Measurements from ENCODE around the gene PLCG2. TPM values are rescaled to one million over a fixed set of nuclear protein-coding genes. Genes with fewer than 3 reads are reported as not detected.
A peak's percentile ranks its signal among the peaks of the same experiment; 100 is the strongest.
"Not testable (repeated sequence)": the region's sequence is repeated elsewhere in the genome, so short reads cannot be mapped to it uniquely, and the experiment has no call there.

PLCG2 gene
- total RNA-seq, 1 donor from 2014 or later, result 7.1 TPM

- H3K4me1 Mint-ChIP-seq (ENCODE audit: low read depth), result peaks cover 12% of the 10 kb centered on the region
- H3K4me3 Mint-ChIP-seq (ENCODE audit: low read depth), result no peak overlapping the region
- intact Hi-C loops (cut with micrococcal nuclease), result no loop called here
- DNase-seq (ENCODE audit: low spot score), result no peak
- peaks cover 30% of the 10 kb centered on the region for H3K36me3 Mint-ChIP-seq (ENCODE audit: low read depth)
- peaks cover 30% of the 10 kb centered on the region for H3K9me3 Mint-ChIP-seq
- H3K27ac Mint-ChIP-seq, result no peak overlapping the region
- H3K27me3 Mint-ChIP-seq (ENCODE audit: low read depth), result peaks cover 13% of the 10 kb centered on the region
Observed at GRCh38 chr16:82008957-82009592, 230.0 kb downstream of the PLCG2 start.

DNA sequence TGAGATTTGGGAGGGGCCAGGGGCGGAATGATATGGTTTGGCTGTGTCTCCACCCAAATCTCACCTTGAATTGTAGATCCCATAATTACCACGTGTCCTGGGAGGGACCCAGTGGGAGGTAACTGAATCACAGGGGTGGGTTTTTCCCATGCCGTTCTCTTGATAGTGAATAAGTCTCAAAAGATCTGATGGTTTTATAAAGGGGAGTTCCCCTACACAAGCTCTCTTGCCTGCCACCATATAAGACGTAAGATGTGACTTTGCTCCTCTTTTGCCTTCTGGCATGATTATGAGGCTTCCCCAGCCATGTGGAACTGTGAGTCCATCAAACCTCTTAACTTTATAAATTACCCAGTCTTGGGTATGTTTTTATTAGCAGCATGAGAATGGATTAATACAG, 230.7 kb downstream of the PLCG2 start:
- H3K9me3 Mint-ChIP-seq, result peaks cover 30% of the 10 kb centered on the region
- DNase-seq (ENCODE audit: low spot score); H3K4me3 Mint-ChIP-seq (ENCODE audit: low read depth); H3K27ac Mint-ChIP-seq; intact Hi-C loops (cut with micrococcal nuclease): not testable (repeated sequence)
- H3K4me1 Mint-ChIP-seq (ENCODE audit: low read depth), result peaks cover 12% of the 10 kb centered on the region
- peaks cover 13% of the 10 kb centered on the region for H3K27me3 Mint-ChIP-seq (ENCODE audit: low read depth)
- peaks cover 30% of the 10 kb centered on the region for H3K36me3 Mint-ChIP-seq (ENCODE audit: low read depth)

DNA sequence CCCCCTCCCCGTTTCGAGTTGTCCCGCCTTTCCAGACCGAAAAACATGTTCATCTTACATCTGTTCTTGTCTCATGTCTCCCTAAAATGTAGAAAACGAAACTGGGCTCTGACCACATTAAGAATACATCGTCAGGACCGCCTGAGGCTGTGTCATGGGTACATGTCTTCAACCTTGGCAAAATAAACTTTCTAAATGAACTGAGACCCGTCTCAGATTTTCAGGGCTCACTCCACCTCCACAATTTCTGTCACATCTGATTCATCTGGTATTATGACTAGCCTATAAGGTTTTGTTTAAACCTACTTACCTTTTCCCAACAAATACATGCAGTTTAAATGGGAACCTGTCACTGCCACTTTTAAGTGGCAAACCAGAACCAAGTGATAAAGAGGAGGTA, 231.6 kb downstream of the PLCG2 start:
- H3K27ac Mint-ChIP-seq, result peak overlapping the region; percentile 55
- intact Hi-C loops (cut with micrococcal nuclease), result no loop called here
- H3K9me3 Mint-ChIP-seq, result peaks cover 34% of the 10 kb centered on the region
- H3K27me3 Mint-ChIP-seq (ENCODE audit: low read depth), result peaks cover 13% of the 10 kb centered on the region
- H3K4me3 Mint-ChIP-seq (ENCODE audit: low read depth), result peak overlapping the region; percentile 82
- H3K36me3 Mint-ChIP-seq (ENCODE audit: low read depth), result peaks cover 30% of the 10 kb centered on the region
- H3K4me1 Mint-ChIP-seq (ENCODE audit: low read depth), result peaks cover 12% of the 10 kb centered on the region
- DNase-seq (ENCODE audit: low spot score), result no peak

DNA sequence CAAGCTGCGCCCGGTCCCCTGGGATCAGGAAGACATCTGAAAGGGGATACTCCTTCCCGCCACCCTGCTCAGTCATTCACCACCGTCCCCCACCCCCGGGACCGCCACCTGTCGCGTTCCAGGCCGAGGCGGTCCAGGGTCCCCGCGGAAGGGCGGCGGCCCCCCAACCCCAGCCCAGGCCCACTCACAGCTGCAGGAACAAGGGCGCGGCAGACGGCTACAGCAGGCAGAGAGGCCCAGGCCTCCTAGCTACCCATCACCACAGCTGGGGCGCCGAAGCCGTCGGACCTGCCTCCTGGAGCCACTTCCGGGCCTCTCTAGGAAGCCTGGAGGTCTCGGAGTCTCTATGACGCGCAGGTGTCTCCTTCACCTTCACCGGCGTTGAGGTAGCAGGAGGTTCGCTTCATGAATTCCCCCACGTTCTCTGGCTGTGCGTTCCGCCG, 232.1 kb downstream of the PLCG2 start, which contains the start of gene SDR42E1:
TSS of gene SDR42E1 (minus strand) at position 272 of the 443 bp plus-strand sequence. CDS start 10,612 bp downstream, outside the sequence.
- H3K27me3 Mint-ChIP-seq (ENCODE audit: low read depth), result peaks cover 13% of the 10 kb centered on the region
- DNase-seq (ENCODE audit: low spot score), result peak; percentile 43
- H3K27ac Mint-ChIP-seq, result peak within 1 kb of the TSS; percentile 55
- H3K4me1 Mint-ChIP-seq (ENCODE audit: low read depth), result peaks cover 12% of the 10 kb centered on the region
- peaks cover 34% of the 10 kb centered on the region for H3K9me3 Mint-ChIP-seq
- intact Hi-C loops (cut with micrococcal nuclease), result no loop called here
- H3K36me3 Mint-ChIP-seq (ENCODE audit: low read depth), result peaks cover 30% of the 10 kb centered on the region
- H3K4me3 Mint-ChIP-seq (ENCODE audit: low read depth), result peak within 1 kb of the TSS; percentile 82

Other genes with a start within 250 kb of the PLCG2 start
- 3.9 and 4.2 TPM in 2 replicates for gene SDR42E1, start 232.2 kb downstream of the PLCG2 start, total RNA-seq